BE2C (cell line): ENCODE data around the gene CREG1.
A peak's percentile ranks its signal among the peaks of the same experiment; 100 is the strongest.

Source experiments
- DNase-seq: peaks from one replicate; pipeline ENCODE4 v3.0.0-alpha.2; 2020
- H3K27me3 ChIP-seq: fragments of 250-450 bp; sonication (Bioruptor Pico); 2 replicates; pipeline ENCODE4 v1.5.1; 2020; ENCODE audit warnings: mild to moderate bottlenecking
- H3K36me3 ChIP-seq: fragments of 250-450 bp; sonication (Bioruptor Pico); 2 replicates; pipeline ENCODE4 v1.5.1; 2020; ENCODE audit warnings: mild to moderate bottlenecking
- H3K4me1 ChIP-seq: fragments of 250-450 bp; sonication (Bioruptor Pico); 2 replicates; pipeline ENCODE4 v1.5.1; 2020
- H3K4me3 ChIP-seq: 2 replicates; pipeline ENCODE4 v1.5.1; 2011; ENCODE audit warnings: low read depth, low read length
- H3K9me3 ChIP-seq: fragments of 250-450 bp; sonication (Bioruptor Pico); 2 replicates; pipeline ENCODE4 v1.5.1; 2020
- TF ChIP-seq, protein P1 (sequence below): IDR thresholded peaks from 2 replicates; pipeline ENCODE4 v1.5.1; 2012; ENCODE audit warnings: mild to moderate bottlenecking, low read depth, low read length

The CREG1 gene

DNA sequence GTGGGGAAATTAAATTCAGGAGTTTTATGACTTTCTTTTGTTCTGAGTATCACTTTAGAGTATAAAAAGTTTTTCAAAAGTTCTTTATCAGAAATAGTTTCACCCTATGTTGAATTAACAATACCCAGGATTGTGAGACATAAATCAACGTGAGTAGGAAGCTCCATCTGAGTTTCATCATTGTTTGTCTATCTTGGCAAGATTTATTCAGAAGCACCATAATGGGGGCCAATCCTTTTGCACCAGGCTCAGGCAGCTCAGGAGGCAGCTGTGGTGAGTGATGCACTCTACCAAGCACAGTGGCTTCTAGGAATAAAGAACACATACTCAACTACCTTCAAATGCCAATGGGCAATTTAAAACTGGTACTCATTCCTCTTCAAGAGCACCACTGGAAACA is 12.0 kb downstream of the CREG1 start:
- no peaks in the 10 kb centered on the region for H3K36me3 ChIP-seq
- no peaks in the 10 kb centered on the region for H3K9me3 ChIP-seq
- no peaks in the 10 kb centered on the region for H3K27me3 ChIP-seq
- no peak for DNase-seq
- TF ChIP-seq, protein P1, sequence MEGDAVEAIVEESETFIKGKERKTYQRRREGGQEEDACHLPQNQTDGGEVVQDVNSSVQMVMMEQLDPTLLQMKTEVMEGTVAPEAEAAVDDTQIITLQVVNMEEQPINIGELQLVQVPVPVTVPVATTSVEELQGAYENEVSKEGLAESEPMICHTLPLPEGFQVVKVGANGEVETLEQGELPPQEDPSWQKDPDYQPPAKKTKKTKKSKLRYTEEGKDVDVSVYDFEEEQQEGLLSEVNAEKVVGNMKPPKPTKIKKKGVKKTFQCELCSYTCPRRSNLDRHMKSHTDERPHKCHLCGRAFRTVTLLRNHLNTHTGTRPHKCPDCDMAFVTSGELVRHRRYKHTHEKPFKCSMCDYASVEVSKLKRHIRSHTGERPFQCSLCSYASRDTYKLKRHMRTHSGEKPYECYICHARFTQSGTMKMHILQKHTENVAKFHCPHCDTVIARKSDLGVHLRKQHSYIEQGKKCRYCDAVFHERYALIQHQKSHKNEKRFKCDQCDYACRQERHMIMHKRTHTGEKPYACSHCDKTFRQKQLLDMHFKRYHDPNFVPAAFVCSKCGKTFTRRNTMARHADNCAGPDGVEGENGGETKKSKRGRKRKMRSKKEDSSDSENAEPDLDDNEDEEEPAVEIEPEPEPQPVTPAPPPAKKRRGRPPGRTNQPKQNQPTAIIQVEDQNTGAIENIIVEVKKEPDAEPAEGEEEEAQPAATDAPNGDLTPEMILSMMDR: no peak
- no peak overlapping the region for H3K4me3 ChIP-seq
- H3K4me1 ChIP-seq: no peaks in the 10 kb centered on the region

DNA sequence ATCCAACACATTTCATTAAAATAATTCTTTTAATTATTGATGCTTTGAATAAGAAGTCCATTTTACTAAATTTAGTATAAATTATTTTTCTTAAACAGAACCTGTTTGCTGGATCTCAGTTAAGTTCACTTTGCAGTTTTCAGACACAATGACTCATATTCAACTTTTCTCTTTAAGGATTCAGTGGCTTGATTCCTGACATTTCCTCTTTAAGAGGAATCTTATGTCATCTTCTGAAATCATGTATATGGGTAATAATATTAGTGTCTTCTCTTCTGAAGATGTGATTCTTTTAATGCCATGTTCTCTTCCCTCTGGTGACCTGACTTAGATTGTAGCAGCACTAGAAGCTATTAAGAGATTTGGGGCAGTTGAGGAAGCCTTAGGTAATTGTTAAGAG is 12.6 kb downstream of the CREG1 start:
- no peaks in the 10 kb centered on the region for H3K36me3 ChIP-seq
- H3K4me3 ChIP-seq: no peak overlapping the region
- no peaks in the 10 kb centered on the region for H3K4me1 ChIP-seq
- H3K9me3 ChIP-seq: no peaks in the 10 kb centered on the region
- no peaks in the 10 kb centered on the region for H3K27me3 ChIP-seq
- TF ChIP-seq, protein P1: no peak
- no peak for DNase-seq

GRCh38 chr1:167538657-167539056 is 14.9 kb downstream of the CREG1 start:
- no peak for DNase-seq
- Histone ChIP-seq H3K9me3 (no peaks in the 10 kb centered on the region), H3K4me3 (no peak overlapping the region), H3K36me3 (no peaks in the 10 kb centered on the region), H3K4me1 (no peaks in the 10 kb centered on the region), H3K27me3 (no peaks in the 10 kb centered on the region)
- TF ChIP-seq, protein P1: 0 out of 2 replicates have a peak, but pooled peaks have one; percentile 15

DNA sequence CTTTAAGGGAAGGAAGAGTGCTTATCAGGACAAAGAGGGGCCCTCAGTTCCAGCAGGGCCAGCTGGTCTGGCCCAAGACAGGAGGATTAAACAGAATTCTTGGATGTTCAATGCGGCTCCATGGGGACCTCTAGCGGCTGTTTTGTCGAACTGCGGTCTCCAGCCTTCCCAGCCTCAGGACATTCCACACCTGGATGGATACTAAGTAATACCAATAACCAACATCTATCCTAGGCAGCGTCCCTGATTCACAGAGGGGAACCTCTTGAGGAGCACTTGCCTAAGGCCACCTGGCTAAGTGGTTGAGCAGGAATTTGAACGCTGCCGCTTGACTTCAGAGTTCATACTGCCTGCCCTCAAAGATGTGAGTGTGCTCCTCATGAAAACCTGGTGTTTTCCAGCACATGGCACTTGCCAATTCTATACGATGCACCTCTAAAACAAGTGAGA is 19.7 kb downstream of the CREG1 start:
- peak; percentile 65 for DNase-seq
- no peaks in the 10 kb centered on the region for H3K36me3 ChIP-seq
- no peaks in the 10 kb centered on the region for H3K9me3 ChIP-seq
- no peaks in the 10 kb centered on the region for H3K4me1 ChIP-seq
- TF ChIP-seq, protein P1: peak; percentile 94
- H3K27me3 ChIP-seq: no peaks in the 10 kb centered on the region
- H3K4me3 ChIP-seq: no peak overlapping the region

DNA sequence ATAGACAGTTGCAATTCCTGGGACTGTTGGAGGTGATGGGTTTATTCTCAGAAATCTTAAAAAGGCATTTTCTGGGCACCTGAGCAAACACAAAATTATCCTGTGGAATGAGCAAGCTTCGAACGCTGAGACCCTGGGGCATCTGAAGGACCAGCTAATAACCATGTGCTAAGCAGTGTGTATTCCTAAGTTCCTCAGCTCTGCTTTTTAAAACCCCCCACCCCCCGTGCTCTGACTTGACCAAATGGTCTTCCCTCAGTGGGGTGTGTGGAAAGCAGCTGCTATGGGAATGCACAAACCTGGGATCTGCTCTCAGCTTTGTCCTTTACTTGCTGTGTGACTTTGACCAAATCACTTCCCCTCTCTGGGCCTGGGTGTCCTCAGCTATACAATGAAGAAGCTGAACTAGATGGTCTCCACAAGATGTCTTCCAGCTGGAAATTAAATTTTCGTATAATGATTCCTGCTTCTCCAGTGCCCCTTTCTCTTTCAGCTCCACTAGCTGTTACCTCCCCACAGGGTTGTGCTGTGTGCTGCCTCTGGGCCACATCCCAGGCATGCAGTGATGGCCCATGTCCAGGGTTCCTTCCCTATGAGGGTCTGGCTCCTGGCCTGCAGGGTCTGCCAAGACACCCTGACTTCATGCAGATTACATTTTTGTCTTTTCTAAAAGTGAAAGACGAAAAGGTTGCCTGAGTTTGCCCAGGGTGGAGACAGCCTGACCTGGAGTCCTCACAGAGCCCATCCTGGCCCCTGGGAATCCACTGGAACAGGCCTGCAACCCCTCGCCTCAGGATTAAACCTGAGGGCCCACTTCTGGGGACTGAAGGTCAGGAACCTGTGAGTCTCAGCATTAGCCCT is 20.4 kb downstream of the CREG1 start:
- Histone ChIP-seq H3K36me3 (no peaks in the 10 kb centered on the region), H3K9me3 (no peaks in the 10 kb centered on the region), H3K27me3 (no peaks in the 10 kb centered on the region), H3K4me3 (no peak overlapping the region), H3K4me1 (no peaks in the 10 kb centered on the region)
- DNase-seq: no peak
- TF ChIP-seq, protein P1: no peak

- Histone ChIP-seq H3K9me3 (no peaks in the 10 kb centered on the region), H3K27me3 (no peaks in the 10 kb centered on the region), H3K4me1 (no peaks in the 10 kb centered on the region), H3K36me3 (no peaks in the 10 kb centered on the region), H3K4me3 (no peak overlapping the region)
- DNase-seq: no peak
- TF ChIP-seq, protein P1: no peak
Observed at GRCh38 chr1:167532375-167532774, 21.2 kb downstream of the CREG1 start.
